ENCODE results near the gene DZANK1. TPM values are rescaled to one million over a fixed set of nuclear protein-coding genes. Genes with fewer than 3 reads are reported as not detected.

The DZANK1 gene
- total and polyA plus RNA-seq, 9 of the 15 experiments (the other 6 are each of a cell fraction or from before 2014, with no cell fraction given): 0.04 to 0.18 (median 0.11) TPM; not detected in 2

GRCh38 chr20:18372296-18372695, 94.5 kb downstream of the DZANK1 start:
- in situ Hi-C loops (cut with MboI): no loop called here
- Histone ChIP-seq H3K9ac (ENCODE audit: insufficient read depth in 1 of 2, low read depth in 2 of 2, low read length in 2 of 2) (no peak overlapping the region), H4K20me1 (replicated peaks; ENCODE audit: control insufficient read depth, insufficient read depth, low read length) (no peaks in the 10 kb centered on the region), H3K9me1 (ENCODE audit: control insufficient read depth, insufficient read depth, low read length) (no peaks in the 10 kb centered on the region), H3K4me3 (no peak overlapping the region), H3K4me1 (replicated peaks in 1 of 2; ENCODE audit: control insufficient read depth in 2 of 2, insufficient read depth in 2 of 2, low read length in 2 of 2) (no peaks in the 10 kb centered on the region), H3K27me3 (ENCODE audit: control insufficient read depth in 2 of 2, insufficient read depth in 2 of 2, low read length in 2 of 2) (no peaks in the 10 kb centered on the region), H3K9me3 (replicated peaks; ENCODE audit: control insufficient read depth, insufficient read depth, low read depth, low read length) (no peaks in the 10 kb centered on the region; the same call in 1 of the 2 replicates), H3K79me2 (ENCODE audit: control insufficient read depth, insufficient read depth, low read length) (no peaks in the 10 kb centered on the region), H3K27ac (ENCODE audit: extremely low read depth, low read depth, low read length) (no peak overlapping the region), H2AFZ (ENCODE audit: low read depth, low read length) (no peak overlapping the region), H3K36me3 (ENCODE audit: control insufficient read depth, insufficient read depth, low read length) (no peaks in the 10 kb centered on the region), H3K4me2 (ENCODE audit: insufficient read depth, low read length) (no peak overlapping the region)
- POLR2A ChIA-PET: interaction anchor here (0.6 kb wide), 1 partner anchor 61 kb away, joined by 3 read pairs; no protein-coding TSS in a partner anchor
- 0% methylated on average over 1 of the region's 1 CpG for WGBS (ENCODE audit: insufficient coverage, low coverage, missing lambda C conversion rate)
- CTCF ChIA-PET (ENCODE audit: low intra/inter-chr PET ratio): no interaction called here
- BruUV-seq (replicated peaks): no TSS peak
- no peak for ATAC-seq
- intact Hi-C loops (cut with micrococcal nuclease): no loop called here
- no peak for FAIRE-seq
- no peak for DNase-seq (ENCODE audit: extremely low read depth in 1 of 4, low spot score in 3 of 4)
- TF ChIP-seq PYGO2 (tag; IDR thresholded peaks at IDR 0.05) (no peak), TBP (optimal IDR thresholded peaks at IDR 0.05; ENCODE audit: low read depth, low read length) (no peak), ZMIZ1 (IDR thresholded peaks at IDR 0.05; ENCODE audit: low read depth in 2 of 2, low read length in 2 of 2) (no peak), MGA (IDR thresholded peaks at IDR 0.05) (no peak), NCOA1 (IDR thresholded peaks at IDR 0.05; ENCODE audit: low read depth) (no peak), RBM15 (IDR thresholded peaks at IDR 0.05; ENCODE audit: insufficient read depth, low read length) (no peak), SRSF9 (IDR thresholded peaks at IDR 0.05; ENCODE audit: borderline replicate concordance, low read depth, low read length) (no peak), TCF7 (IDR thresholded peaks at IDR 0.05; ENCODE audit: borderline replicate concordance) (no peak)
